Thyroid gland (tissue), 4 donors: Measurements from ENCODE around the gene HTR4.

Source experiments
- CTCF ChIP-seq, 6 experiments: fragments of 200-600 bp in 3 of 6; fragments of 450-650 bp in 3 of 6; sonication (generic) in 3 of 6; IDR thresholded peaks; one replicate each; pipeline ENCODE4 v1.5.1; 2016 to 2019; ENCODE audit warnings: antibody characterized with exemption in 6 of 6, mild to moderate bottlenecking in 2 of 6, inconsistent platforms in 1 of 6, moderate library complexity in 1 of 6
- POLR2A ChIP-seq, 2 donors: fragments of 450-650 bp; IDR thresholded peaks; one replicate each; pipeline ENCODE4 v1.6.1; 2017; ENCODE audit warnings: antibody characterized with exemption in 2 of 2, mild to moderate bottlenecking in 2 of 2, moderate library complexity in 1 of 2

GRCh38 chr5:148457183-148457620 is 197.1 kb downstream of the HTR4 start:
- TF ChIP-seq CTCF (IDR thresholded peaks at IDR 0.05) (no peak), POLR2A (IDR thresholded peaks at IDR 0.05) (no peak)
